Measurements from ENCODE around the gene ANKRD33.

Gene ANKRD33

DNA sequence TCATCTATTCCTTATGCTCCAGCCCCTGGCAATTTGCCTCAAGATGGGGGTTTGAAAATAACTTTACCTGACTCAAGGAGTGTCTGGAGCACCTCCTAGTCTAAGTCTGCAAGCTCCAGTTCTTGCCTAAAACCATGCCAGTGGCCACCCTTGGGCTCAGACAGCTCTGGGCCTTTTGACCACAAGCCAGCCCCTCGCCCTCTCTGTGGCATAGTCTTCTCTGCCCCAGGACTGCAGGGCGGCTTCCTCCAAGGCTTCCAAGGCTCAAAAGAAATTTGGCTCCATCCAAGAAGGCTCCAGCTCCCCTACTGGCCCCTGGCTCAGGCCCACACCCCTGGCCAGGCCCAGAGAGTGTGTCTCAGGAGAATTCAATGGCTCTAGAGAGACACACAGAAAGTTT, 34.2 kb downstream of the ANKRD33 start:
- DNase-seq: no peak

DNA sequence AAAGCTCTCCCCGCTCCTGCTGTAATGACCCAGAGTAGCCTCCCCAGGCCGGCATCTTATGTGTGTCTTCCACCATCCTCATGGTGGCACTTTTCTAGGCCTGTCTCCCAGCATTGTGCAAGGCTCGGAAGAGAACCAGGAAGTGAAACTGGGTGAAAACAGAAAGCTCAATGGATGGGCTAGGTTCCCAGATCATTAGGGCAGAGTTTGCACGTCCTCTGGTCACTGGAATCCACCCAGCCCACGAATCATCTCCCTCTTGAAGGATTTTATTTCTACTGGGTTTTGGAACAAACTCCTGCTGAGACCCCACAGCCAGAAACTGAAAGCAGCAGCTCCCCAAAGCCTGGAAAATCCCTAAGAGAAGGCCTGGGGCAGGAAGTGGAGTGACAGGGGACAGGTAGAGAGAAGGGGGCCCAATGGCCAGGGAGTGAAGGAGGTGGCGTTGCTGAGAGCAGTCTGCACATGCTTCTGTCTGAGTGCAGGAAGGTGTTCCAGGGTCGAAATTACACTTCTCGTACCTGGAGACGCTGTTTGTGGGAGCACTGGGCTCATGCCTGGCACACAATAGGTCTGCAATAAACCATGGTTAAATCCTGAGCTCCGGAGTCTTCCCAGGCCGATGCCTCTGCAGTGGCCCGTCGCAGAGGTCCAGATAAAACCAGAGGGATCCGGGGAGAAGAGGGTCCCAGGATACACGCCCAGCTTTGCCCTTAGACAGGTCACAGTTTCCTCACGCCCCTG, 35.0 kb downstream of the ANKRD33 start:
- DNase-seq: peak; percentile 15

DNA sequence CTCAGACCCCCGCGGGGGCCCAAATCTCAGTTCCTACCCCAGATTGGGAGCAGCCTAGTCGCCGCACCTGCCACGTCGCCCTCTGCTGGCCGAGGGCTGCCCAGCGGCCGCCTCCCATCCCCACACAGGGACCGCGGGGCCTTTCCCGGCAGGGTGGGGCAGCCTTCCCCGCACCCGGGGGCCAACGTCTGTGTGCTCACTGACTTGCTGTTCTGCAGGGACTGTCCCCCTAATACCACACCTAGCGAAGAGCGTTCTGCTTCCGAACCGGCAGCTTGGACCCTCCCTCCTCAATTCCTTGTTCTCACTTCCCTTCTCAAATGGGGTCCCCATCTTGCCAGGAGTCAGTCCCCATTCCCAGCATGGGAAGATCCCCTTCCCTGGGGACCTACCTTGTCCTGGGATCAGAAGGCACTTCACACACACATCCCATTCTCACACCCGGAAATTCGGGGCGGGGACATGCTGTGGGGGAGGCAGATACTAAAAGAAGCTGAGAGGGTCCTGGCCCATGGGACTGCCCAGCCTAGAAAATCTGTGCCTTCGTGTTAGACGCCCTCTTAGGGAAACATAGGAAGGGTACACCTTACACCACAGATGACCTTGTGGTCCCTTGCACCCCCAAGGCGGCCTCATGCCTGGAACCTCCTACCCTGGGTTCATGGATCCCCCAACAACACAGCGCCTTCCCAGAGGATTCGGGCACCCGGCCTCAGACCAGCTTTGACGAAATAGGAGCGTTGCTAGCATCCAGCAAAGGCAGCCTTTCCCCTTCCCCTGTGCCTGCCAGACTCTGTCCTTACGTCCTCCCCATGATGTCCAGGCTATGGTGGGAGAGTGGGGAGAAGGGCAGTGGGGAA, 35.8 kb downstream of the ANKRD33 start:
- no peak for DNase-seq

DNA sequence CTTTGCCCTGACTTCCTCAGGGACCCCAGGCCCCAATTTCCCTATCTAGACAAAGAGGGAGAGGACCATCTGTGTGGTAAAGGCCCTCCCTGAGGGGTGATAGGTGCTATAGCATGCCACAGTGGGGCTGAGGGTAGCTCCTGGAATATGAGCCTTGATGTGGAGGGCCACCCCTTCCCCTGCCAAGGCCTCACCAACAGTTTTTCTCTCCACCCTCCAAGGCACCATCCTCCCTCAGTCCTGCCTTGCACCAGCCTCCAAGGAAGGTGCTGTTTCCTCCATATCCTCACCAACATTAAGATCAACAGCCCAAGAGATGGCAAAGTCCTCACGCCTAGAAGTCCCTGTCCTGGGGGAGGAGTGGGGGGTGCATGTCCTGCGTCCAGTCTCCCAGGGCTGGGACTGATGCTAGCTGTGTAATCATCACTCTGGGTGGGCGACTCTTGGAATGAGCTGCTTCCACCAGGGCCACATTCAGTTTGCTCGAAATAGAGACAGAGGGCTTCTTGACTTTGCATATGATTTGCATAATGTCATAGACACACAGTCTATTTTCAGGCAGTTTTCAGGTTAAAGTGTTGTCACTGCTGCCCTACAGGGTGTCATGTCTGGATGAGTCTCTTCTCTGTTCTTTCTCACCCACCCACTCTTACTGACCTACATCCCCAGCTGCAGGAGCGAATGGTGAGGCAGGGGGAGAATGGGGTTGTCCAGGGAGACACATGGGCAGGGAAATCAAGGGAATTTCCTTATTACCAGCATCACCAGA, 36.8 kb downstream of the ANKRD33 start:
- no peak for DNase-seq

DNA sequence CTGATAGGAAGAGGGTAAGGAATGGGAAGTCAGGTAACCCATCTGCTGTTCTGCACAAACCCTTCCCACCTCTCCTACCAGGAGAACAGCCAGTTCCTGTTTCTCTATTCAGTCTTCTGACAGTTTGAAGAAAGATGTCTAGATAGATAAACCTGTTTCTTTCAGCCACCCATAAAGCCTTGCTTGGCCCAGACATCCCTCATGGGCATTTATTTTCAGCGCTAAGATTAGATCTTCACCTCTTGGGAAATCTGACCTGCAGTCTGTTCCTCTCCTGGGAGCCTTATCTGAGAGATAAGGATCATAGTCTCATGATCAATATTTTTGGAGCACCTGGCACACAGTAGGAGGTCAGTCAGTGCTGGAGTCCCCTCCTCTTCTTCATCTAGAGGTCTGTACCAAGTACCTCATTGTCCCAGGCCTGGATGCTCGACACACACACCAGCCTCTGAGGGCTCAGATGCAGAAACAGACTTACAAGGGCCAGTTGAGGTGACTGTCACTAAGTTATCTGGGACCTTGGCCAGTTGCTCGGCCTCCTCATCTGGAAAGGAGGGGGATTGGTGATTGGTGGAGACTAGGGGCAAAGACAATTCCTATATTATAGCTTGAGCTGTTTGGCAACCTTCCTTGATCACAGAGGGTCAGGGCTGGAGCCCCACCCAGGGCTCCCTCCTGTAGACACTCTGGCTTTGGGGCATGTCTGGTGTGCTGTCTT, 37.6 kb downstream of the ANKRD33 start:
- no peak for DNase-seq

DNA sequence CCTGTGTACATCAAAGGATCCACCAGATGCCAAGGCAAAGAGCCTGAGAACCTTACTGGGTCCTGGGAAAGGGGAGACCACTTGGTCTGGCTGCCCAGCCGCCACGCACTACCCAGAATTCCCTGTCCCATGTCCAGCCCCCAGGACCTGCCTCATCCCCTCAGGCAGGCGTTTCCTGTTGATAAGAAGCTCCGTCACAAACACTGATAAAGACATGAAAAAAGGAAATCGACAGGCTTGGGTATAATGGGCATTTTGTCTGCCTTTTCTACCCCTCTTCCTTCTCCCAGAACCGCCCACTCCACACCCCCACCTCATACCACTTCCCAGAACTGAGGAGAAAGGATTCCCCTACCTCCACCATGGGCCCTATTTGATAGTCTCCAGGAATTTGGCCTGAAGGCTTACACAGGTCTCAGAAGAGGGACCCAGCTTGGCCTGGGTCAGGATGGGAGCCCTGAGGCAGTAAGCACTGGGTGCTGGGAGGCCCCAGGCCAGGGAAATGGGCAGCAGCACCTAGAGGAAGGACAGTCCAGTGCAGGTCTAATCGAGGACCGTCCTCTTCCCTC, 38.2 kb downstream of the ANKRD33 start:
- no peak for DNase-seq

GRCh38 chr12:51926718-51927117, 38.8 kb downstream of the ANKRD33 start:
- peak; percentile 6 for DNase-seq

DNA sequence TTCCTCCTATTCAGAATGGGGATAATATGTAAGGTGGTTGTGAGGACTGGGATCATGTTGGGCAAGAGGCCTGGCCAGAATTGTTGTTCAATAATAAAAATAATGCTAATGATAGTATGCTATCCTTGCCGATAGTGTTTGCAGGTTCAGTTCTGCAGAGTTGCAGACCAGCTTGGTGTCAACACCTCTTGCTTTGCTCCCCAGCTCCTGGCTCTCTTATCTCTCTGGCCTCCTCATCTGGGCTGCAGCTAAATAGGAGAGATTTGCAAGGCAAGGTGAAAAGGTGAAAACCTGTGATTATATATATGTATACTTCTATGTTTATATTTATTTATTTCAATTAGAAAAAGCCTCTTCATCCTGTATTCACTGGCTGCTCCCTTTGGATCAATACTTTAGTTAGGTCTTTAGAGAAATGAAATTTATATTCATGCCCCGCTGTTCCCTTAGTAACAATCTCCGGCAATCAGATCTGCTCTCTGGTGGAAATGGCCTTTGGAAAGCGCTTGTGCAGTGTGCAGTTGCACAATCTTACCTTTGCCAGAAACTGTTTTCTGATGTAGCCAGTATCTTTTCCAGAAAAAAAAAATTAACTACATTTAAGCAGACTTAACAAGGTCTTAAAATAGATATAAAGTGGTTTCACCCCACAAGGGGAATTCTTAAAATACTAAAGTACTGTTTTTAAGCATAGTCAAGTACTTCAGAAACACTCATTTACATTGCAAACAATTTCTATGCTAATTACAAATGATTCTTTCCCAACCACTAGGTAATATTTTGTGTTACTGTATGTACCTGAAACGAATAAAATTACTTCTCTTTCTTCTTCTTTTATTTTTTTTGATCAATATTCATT, 44.5 kb downstream of the ANKRD33 start:
- no peak for DNase-seq

DNA sequence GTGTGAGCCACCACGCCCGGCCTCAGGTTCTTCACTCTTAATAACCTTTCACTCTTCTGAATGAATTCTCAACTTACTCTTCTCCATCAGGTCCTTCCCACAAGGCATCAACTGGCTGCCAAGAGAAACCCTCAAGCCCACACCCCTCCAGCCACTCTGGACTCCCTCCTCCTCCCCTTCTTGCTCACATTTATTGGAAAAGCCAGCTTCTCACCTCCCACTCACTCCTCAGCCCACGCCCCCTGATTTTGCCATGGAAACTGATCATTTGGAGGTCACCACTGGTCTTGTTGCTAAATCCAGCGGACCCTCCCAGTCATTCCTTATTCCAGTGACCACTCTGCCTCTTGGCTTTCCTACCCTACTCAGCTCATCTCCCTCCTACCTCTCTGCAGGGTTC, 46.2 kb downstream of the ANKRD33 start:
- DNase-seq: no peak

GRCh38 chr12:51937926-51938325, 50.0 kb downstream of the ANKRD33 start:
- DNase-seq: no peak

- DNase-seq: no peak
Observed at GRCh38 chr12:51938726-51939125, 50.8 kb downstream of the ANKRD33 start.

- DNase-seq: peak; percentile 19
Observed at GRCh38 chr12:51941011-51941581, 53.2 kb downstream of the ANKRD33 start.

Measured in DMS153 (cell line).